ENCODE results near the gene SLC1A3. TPM values are rescaled to one million over a fixed set of nuclear protein-coding genes. Genes with fewer than 3 reads are reported as not detected.

The SLC1A3 gene
- total and polyA plus RNA-seq, 2 donors (not counting 1 experiment from before 2014, with no cell fraction given): 0.52 to 3.3 TPM

DNA sequence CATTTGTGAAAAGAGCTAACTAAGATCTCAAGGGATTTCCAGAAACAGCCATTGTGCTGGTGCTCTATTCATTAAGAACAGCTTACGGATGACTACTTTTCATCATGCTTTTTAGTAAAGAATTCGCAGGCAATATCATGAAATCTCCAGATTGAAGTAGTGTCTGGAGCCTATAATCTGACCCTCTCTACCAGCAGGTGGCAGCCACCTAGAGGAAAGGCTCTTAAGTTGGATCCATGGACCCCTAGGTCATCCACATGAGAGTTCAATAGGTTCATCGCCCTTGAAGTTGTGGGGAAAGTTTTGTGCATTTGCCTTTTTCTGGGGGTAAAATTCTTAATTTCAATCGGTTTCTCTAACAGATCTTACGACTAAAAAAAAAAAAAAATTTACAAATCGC lies 82.3 kb downstream of the SLC1A3 start:
- Histone ChIP-seq H3K9me3 (ENCODE audit: control insufficient read depth, insufficient read depth, low read depth, low read length) (no peaks in the 10 kb centered on the region), H3K4me1 (ENCODE audit: control insufficient read depth, extremely low read depth, insufficient read depth, low read length) (no peaks in the 10 kb centered on the region), H3K4me3 (replicated peaks in 1 of 4; ENCODE audit: control extremely low read depth in 1 of 4, insufficient read depth in 1 of 4, low read depth in 3 of 4, low read length in 4 of 4) (no peak overlapping the region), H3K36me3 (ENCODE audit: control insufficient read depth, insufficient read depth, low read length) (no peaks in the 10 kb centered on the region), H3K9ac (ENCODE audit: insufficient read depth, low read length) (no peak overlapping the region), H3K27ac (ENCODE audit: insufficient read depth, low read length) (no peak overlapping the region), H3K27me3 (ENCODE audit: control insufficient read depth, insufficient read depth, low read length) (no peaks in the 10 kb centered on the region), H4K20me1 (ENCODE audit: control insufficient read depth, extremely low read depth, insufficient read depth, low read length) (no peaks in the 10 kb centered on the region), H2AFZ (ENCODE audit: low read length) (no peak overlapping the region), H3K4me2 (ENCODE audit: extremely low read depth, insufficient read depth, low read length) (no peak overlapping the region), H3K79me2 (ENCODE audit: control insufficient read depth, insufficient read depth, low read length) (no peaks in the 10 kb centered on the region)
- no peak for DNase-seq (ENCODE audit: low read depth in 2 of 2)
- TF ChIP-seq, protein P1, sequence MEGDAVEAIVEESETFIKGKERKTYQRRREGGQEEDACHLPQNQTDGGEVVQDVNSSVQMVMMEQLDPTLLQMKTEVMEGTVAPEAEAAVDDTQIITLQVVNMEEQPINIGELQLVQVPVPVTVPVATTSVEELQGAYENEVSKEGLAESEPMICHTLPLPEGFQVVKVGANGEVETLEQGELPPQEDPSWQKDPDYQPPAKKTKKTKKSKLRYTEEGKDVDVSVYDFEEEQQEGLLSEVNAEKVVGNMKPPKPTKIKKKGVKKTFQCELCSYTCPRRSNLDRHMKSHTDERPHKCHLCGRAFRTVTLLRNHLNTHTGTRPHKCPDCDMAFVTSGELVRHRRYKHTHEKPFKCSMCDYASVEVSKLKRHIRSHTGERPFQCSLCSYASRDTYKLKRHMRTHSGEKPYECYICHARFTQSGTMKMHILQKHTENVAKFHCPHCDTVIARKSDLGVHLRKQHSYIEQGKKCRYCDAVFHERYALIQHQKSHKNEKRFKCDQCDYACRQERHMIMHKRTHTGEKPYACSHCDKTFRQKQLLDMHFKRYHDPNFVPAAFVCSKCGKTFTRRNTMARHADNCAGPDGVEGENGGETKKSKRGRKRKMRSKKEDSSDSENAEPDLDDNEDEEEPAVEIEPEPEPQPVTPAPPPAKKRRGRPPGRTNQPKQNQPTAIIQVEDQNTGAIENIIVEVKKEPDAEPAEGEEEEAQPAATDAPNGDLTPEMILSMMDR (conservative IDR thresholded peaks at IDR 0.05 in 1 of 2, IDR thresholded peaks at IDR 0.05 in 1 of 2; ENCODE audit: low read depth in 1 of 2, low read length in 2 of 2): peak; percentile 22 to 46
- no peak for TF ChIP-seq EZH2 (IDR thresholded peaks at IDR 0.05; ENCODE audit: low read length, missing control alignments)

DNA sequence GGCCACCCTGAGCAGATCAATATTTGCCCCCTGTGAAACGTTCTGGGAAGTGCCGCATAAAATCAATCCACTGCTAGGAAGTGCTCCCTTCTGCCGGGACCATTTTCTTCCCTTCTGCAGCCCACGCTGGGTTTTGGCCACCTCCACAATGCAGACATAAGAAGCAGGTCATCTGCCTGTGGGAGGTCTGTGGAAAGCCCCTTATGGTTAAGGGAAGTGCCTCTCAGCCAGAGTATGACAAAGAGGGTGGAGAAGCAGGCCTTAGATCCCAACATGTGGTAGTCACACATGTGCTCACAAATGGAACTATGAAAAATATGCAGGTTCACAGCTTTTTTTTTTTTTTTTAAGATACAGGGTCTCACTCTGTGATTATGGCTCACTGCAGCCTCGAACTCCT lies 82.8 kb downstream of the SLC1A3 start:
- Histone ChIP-seq H4K20me1 (ENCODE audit: control insufficient read depth, extremely low read depth, insufficient read depth, low read length) (no peaks in the 10 kb centered on the region), H2AFZ (ENCODE audit: low read length) (no peak overlapping the region), H3K4me1 (ENCODE audit: control insufficient read depth, extremely low read depth, insufficient read depth, low read length) (no peaks in the 10 kb centered on the region), H3K79me2 (ENCODE audit: control insufficient read depth, insufficient read depth, low read length) (no peaks in the 10 kb centered on the region), H3K9me3 (ENCODE audit: control insufficient read depth, insufficient read depth, low read depth, low read length) (no peaks in the 10 kb centered on the region), H3K27me3 (ENCODE audit: control insufficient read depth, insufficient read depth, low read length) (peaks cover 3% of the 10 kb centered on the region), H3K36me3 (ENCODE audit: control insufficient read depth, insufficient read depth, low read length) (no peaks in the 10 kb centered on the region), H3K9ac (ENCODE audit: insufficient read depth, low read length) (no peak overlapping the region), H3K4me2 (ENCODE audit: extremely low read depth, insufficient read depth, low read length) (no peak overlapping the region), H3K27ac (ENCODE audit: insufficient read depth, low read length) (no peak overlapping the region), H3K4me3 (replicated peaks in 1 of 4; ENCODE audit: control extremely low read depth in 1 of 4, insufficient read depth in 1 of 4, low read depth in 3 of 4, low read length in 4 of 4) (no peak overlapping the region)
- peak in 1 of 2 donors; percentile 77 for DNase-seq (ENCODE audit: low read depth in 2 of 2)
- TF ChIP-seq, protein P1 (conservative IDR thresholded peaks at IDR 0.05 in 1 of 2, IDR thresholded peaks at IDR 0.05 in 1 of 2; ENCODE audit: low read depth in 1 of 2, low read length in 2 of 2): no peak
- TF ChIP-seq EZH2 (IDR thresholded peaks at IDR 0.05; ENCODE audit: low read length, missing control alignments): no peak

DNA sequence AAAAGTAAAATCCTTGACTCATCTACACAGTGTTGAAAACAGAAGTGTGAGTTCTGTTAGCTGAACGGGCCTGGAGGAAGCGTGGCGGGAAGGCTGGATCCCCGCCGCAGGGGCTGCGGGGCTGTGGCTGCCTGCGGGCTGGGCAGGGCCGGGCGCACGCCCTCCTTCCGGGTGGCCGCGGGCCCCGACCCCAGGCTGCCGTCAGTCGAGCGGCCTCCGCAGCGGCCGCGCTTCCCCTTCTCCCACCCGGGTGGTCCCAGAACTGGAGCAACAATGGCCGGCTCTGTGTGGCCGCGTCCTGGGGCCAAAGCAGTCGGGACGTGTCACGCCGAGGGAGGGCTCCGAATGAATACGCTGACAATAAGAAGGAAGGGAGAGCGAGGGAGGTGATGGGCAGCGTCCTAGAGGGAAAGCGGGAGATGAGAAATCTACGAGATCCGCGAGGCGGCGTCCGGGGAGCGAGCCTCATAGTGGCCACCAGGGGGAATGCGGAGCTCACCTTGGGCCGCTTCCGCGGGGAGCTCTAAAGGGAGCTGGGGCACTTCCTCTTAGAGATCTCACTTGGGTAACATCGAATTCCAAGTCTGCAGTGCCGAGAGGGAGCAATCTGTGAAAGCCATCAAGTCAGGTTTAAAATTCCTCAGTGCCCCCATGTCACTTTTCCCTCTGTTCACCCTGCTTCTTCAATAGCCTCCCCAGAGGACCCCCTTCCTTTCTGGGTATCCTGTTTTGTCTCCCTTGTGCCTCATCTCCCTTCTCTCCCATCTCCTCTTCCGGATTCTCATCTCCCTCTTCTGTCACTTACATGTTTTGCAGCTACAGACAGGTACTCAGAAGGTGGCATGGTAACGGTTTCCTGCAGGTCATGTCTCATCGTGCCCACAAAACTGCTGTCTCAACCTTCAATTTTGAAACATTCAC lies 83.9 kb downstream of the SLC1A3 start:
- Histone ChIP-seq H3K79me2 (ENCODE audit: control insufficient read depth, insufficient read depth, low read length) (no peaks in the 10 kb centered on the region), H3K4me2 (ENCODE audit: extremely low read depth, insufficient read depth, low read length) (peak overlapping the region; percentile 84), H3K36me3 (ENCODE audit: control insufficient read depth, insufficient read depth, low read length) (no peaks in the 10 kb centered on the region), H3K4me1 (ENCODE audit: control insufficient read depth, extremely low read depth, insufficient read depth, low read length) (no peaks in the 10 kb centered on the region), H4K20me1 (ENCODE audit: control insufficient read depth, extremely low read depth, insufficient read depth, low read length) (no peaks in the 10 kb centered on the region), H3K9me3 (ENCODE audit: control insufficient read depth, insufficient read depth, low read depth, low read length) (no peaks in the 10 kb centered on the region), H3K4me3 (replicated peaks in 1 of 4; ENCODE audit: control extremely low read depth in 1 of 4, insufficient read depth in 1 of 4, low read depth in 3 of 4, low read length in 4 of 4) (peak overlapping the region; percentile 47 to 66 (median 56)), H3K27me3 (ENCODE audit: control insufficient read depth, insufficient read depth, low read length) (peaks cover 3% of the 10 kb centered on the region), H3K27ac (ENCODE audit: insufficient read depth, low read length) (peak overlapping the region; percentile 62), H3K9ac (ENCODE audit: insufficient read depth, low read length) (peak overlapping the region; percentile 58), H2AFZ (ENCODE audit: low read length) (peak overlapping the region; percentile 82)
- TF ChIP-seq EZH2 (IDR thresholded peaks at IDR 0.05; ENCODE audit: low read length, missing control alignments): no peak
- TF ChIP-seq, protein P1 (conservative IDR thresholded peaks at IDR 0.05 in 1 of 2, IDR thresholded peaks at IDR 0.05 in 1 of 2; ENCODE audit: low read depth in 1 of 2, low read length in 2 of 2): peak; percentile 76 to 95
- DNase-seq (ENCODE audit: low read depth in 2 of 2): peak; percentile 73 to 74

Data from fibroblast of lung (primary cell).